Measurements from ENCODE around the gene CDC123. TPM values are rescaled to one million over a fixed set of nuclear protein-coding genes. Genes with fewer than 3 reads are reported as not detected.
"Not testable (repeated sequence)": the region's sequence is repeated elsewhere in the genome, so short reads cannot be mapped to it uniquely, and the experiment has no call there.

Gene CDC123
- polyA plus RNA-seq, 2 donors: 24.1 to 52.6 TPM

GRCh38 chr10:12165999-12166775, 29.8 kb upstream of the CDC123 start:
- H3K4me1 ChIP-seq (ENCODE audit: control insufficient read depth in 2 of 2, insufficient read depth in 2 of 2, low read length in 1 of 2): no peaks in the 10 kb centered on the region
- no peak overlapping the region for H3K4me3 ChIP-seq (ENCODE audit: low read depth in 1 of 2, low read length in 2 of 2)
- no peak overlapping the region for H3K27ac ChIP-seq (ENCODE audit: low read depth in 2 of 2, low read length in 1 of 2)
- peaks cover 18 to 22% of the 10 kb centered on the region in 2 donors for H3K36me3 ChIP-seq (ENCODE audit: control insufficient read depth in 2 of 2, insufficient read depth in 2 of 2, low read length in 1 of 2)
- H3K27me3 ChIP-seq (ENCODE audit: control insufficient read depth in 1 of 2, insufficient read depth in 2 of 2, low read length in 2 of 2): no peaks in the 10 kb centered on the region
- H3K9me3 ChIP-seq (ENCODE audit: control insufficient read depth in 2 of 2, insufficient read depth in 1 of 2, low read depth in 1 of 2, low read length in 1 of 2): no peaks in the 10 kb centered on the region
- 83 to 86% methylated on average over 6 of the region's 6 CpGs for WGBS, 2 donors

GRCh38 chr10:12171512-12171911, 24.5 kb upstream of the CDC123 start:
- H3K9me3 ChIP-seq (ENCODE audit: control insufficient read depth in 2 of 2, insufficient read depth in 1 of 2, low read depth in 1 of 2, low read length in 1 of 2); H3K27ac ChIP-seq (ENCODE audit: low read depth in 2 of 2, low read length in 1 of 2); H3K4me3 ChIP-seq (ENCODE audit: low read depth in 1 of 2, low read length in 2 of 2); H3K27me3 ChIP-seq (ENCODE audit: control insufficient read depth in 1 of 2, insufficient read depth in 2 of 2, low read length in 2 of 2); H3K4me1 ChIP-seq (ENCODE audit: control insufficient read depth in 2 of 2, insufficient read depth in 2 of 2, low read length in 1 of 2): not testable (repeated sequence)
- H3K36me3 ChIP-seq (ENCODE audit: control insufficient read depth in 2 of 2, insufficient read depth in 2 of 2, low read length in 1 of 2): peaks cover 15 to 16% of the 10 kb centered on the region in 2 donors
- WGBS, 2 donors: 91 to 95% methylated on average over 6 of the region's 6 CpGs

- Histone ChIP-seq H3K4me3 (ENCODE audit: low read depth in 1 of 2, low read length in 2 of 2) (no peak overlapping the region), H3K36me3 (ENCODE audit: control insufficient read depth in 2 of 2, insufficient read depth in 2 of 2, low read length in 1 of 2) (peaks cover 3 to 9% of the 10 kb centered on the region in 2 donors), H3K9me3 (ENCODE audit: control insufficient read depth in 2 of 2, insufficient read depth in 1 of 2, low read depth in 1 of 2, low read length in 1 of 2) (no peaks in the 10 kb centered on the region), H3K27ac (ENCODE audit: low read depth in 2 of 2, low read length in 1 of 2) (no peak overlapping the region), H3K27me3 (ENCODE audit: control insufficient read depth in 1 of 2, insufficient read depth in 2 of 2, low read length in 2 of 2) (no peaks in the 10 kb centered on the region), H3K4me1 (ENCODE audit: control insufficient read depth in 2 of 2, insufficient read depth in 2 of 2, low read length in 1 of 2) (no peaks in the 10 kb centered on the region)
- 85 to 87% methylated on average over 9 of the region's 9 CpGs for WGBS, 2 donors
These were observed 18.3 kb upstream of the CDC123 start for GRCh38 chr10:12177642-12178041.

- WGBS, 2 donors: 87 to 90% methylated on average over 4 of the region's 4 CpGs
These were observed 16.3 kb upstream of the CDC123 start for GRCh38 chr10:12179606-12180170.

GRCh38 chr10:12180221-12180974, 15.6 kb upstream of the CDC123 start:
- H3K9me3 ChIP-seq (ENCODE audit: control insufficient read depth in 2 of 2, insufficient read depth in 1 of 2, low read depth in 1 of 2, low read length in 1 of 2): no peaks in the 10 kb centered on the region
- WGBS, 2 donors: 70 to 81% methylated on average over 9 of the region's 9 CpGs
- H3K36me3 ChIP-seq (ENCODE audit: control insufficient read depth in 2 of 2, insufficient read depth in 2 of 2, low read length in 1 of 2): peaks cover 3 to 9% of the 10 kb centered on the region in 2 donors
- H3K4me3 ChIP-seq (ENCODE audit: low read depth in 1 of 2, low read length in 2 of 2): no peak overlapping the region
- H3K27me3 ChIP-seq (ENCODE audit: control insufficient read depth in 1 of 2, insufficient read depth in 2 of 2, low read length in 2 of 2): no peaks in the 10 kb centered on the region
- no peaks in the 10 kb centered on the region for H3K4me1 ChIP-seq (ENCODE audit: control insufficient read depth in 2 of 2, insufficient read depth in 2 of 2, low read length in 1 of 2)
- H3K27ac ChIP-seq (ENCODE audit: low read depth in 2 of 2, low read length in 1 of 2): no peak overlapping the region

More at GRCh38 chr10:12179606-12180170, 16.3 kb upstream of the CDC123 start:
- Histone ChIP-seq H3K4me1 (ENCODE audit: control insufficient read depth in 2 of 2, insufficient read depth in 2 of 2, low read length in 1 of 2) (no peaks in the 10 kb centered on the region), H3K27ac (ENCODE audit: low read depth in 2 of 2, low read length in 1 of 2) (no peak overlapping the region), H3K9me3 (ENCODE audit: control insufficient read depth in 2 of 2, insufficient read depth in 1 of 2, low read depth in 1 of 2, low read length in 1 of 2) (no peaks in the 10 kb centered on the region), H3K36me3 (ENCODE audit: control insufficient read depth in 2 of 2, insufficient read depth in 2 of 2, low read length in 1 of 2) (peaks cover 3 to 6% of the 10 kb centered on the region in 2 donors), H3K27me3 (ENCODE audit: control insufficient read depth in 1 of 2, insufficient read depth in 2 of 2, low read length in 2 of 2) (no peaks in the 10 kb centered on the region), H3K4me3 (ENCODE audit: low read depth in 1 of 2, low read length in 2 of 2) (no peak overlapping the region)

- no peak overlapping the region for H3K4me3 ChIP-seq (ENCODE audit: low read depth in 1 of 2, low read length in 2 of 2)
- no peaks in the 10 kb centered on the region for H3K27me3 ChIP-seq (ENCODE audit: control insufficient read depth in 1 of 2, insufficient read depth in 2 of 2, low read length in 2 of 2)
- H3K27ac ChIP-seq (ENCODE audit: low read depth in 2 of 2, low read length in 1 of 2): no peak overlapping the region
- H3K4me1 ChIP-seq (ENCODE audit: control insufficient read depth in 2 of 2, insufficient read depth in 2 of 2, low read length in 1 of 2): no peaks in the 10 kb centered on the region
- H3K9me3 ChIP-seq (ENCODE audit: control insufficient read depth in 2 of 2, insufficient read depth in 1 of 2, low read depth in 1 of 2, low read length in 1 of 2): no peaks in the 10 kb centered on the region
- peaks cover 3 to 10% of the 10 kb centered on the region in 2 donors for H3K36me3 ChIP-seq (ENCODE audit: control insufficient read depth in 2 of 2, insufficient read depth in 2 of 2, low read length in 1 of 2)
- 84 to 85% methylated on average over 13 of the region's 13 CpGs for WGBS, 2 donors
These were observed 14.8 kb upstream of the CDC123 start for GRCh38 chr10:12181065-12181775.

GRCh38 chr10:12184165-12184564, 11.8 kb upstream of the CDC123 start:
- Histone ChIP-seq H3K27ac (ENCODE audit: low read depth in 2 of 2, low read length in 1 of 2) (no peak overlapping the region), H3K36me3 (ENCODE audit: control insufficient read depth in 2 of 2, insufficient read depth in 2 of 2, low read length in 1 of 2) (peaks cover 0 to 10% of the 10 kb centered on the region in 2 donors), H3K27me3 (ENCODE audit: control insufficient read depth in 1 of 2, insufficient read depth in 2 of 2, low read length in 2 of 2) (no peaks in the 10 kb centered on the region), H3K4me1 (ENCODE audit: control insufficient read depth in 2 of 2, insufficient read depth in 2 of 2, low read length in 1 of 2) (no peaks in the 10 kb centered on the region), H3K9me3 (ENCODE audit: control insufficient read depth in 2 of 2, insufficient read depth in 1 of 2, low read depth in 1 of 2, low read length in 1 of 2) (no peaks in the 10 kb centered on the region), H3K4me3 (ENCODE audit: low read depth in 1 of 2, low read length in 2 of 2) (no peak overlapping the region)
- WGBS, 2 donors: 94% methylated on average over 7 of the region's 7 CpGs

GRCh38 chr10:12186323-12186722, 9.7 kb upstream of the CDC123 start:
- Histone ChIP-seq H3K27ac (ENCODE audit: low read depth in 2 of 2, low read length in 1 of 2) (no peak overlapping the region), H3K4me1 (ENCODE audit: control insufficient read depth in 2 of 2, insufficient read depth in 2 of 2, low read length in 1 of 2) (no peaks in the 10 kb centered on the region), H3K36me3 (ENCODE audit: control insufficient read depth in 2 of 2, insufficient read depth in 2 of 2, low read length in 1 of 2) (peaks cover 0 to 6% of the 10 kb centered on the region in 2 donors), H3K4me3 (ENCODE audit: low read depth in 1 of 2, low read length in 2 of 2) (no peak overlapping the region), H3K27me3 (ENCODE audit: control insufficient read depth in 1 of 2, insufficient read depth in 2 of 2, low read length in 2 of 2) (no peaks in the 10 kb centered on the region), H3K9me3 (ENCODE audit: control insufficient read depth in 2 of 2, insufficient read depth in 1 of 2, low read depth in 1 of 2, low read length in 1 of 2) (no peaks in the 10 kb centered on the region)
- WGBS, 2 donors: 80 to 85% methylated on average over 8 of the region's 8 CpGs

- WGBS, 2 donors: 85 to 89% methylated on average over 5 of the region's 5 CpGs
- Histone ChIP-seq H3K27me3 (ENCODE audit: control insufficient read depth in 1 of 2, insufficient read depth in 2 of 2, low read length in 2 of 2) (no peaks in the 10 kb centered on the region), H3K27ac (ENCODE audit: low read depth in 2 of 2, low read length in 1 of 2) (no peak overlapping the region)
These were observed 8.6 kb upstream of the CDC123 start for GRCh38 chr10:12187321-12187905.

More at GRCh38 chr10:12187321-12187905, 8.6 kb upstream of the CDC123 start:
- no peaks in the 10 kb centered on the region for H3K9me3 ChIP-seq (ENCODE audit: control insufficient read depth in 2 of 2, insufficient read depth in 1 of 2, low read depth in 1 of 2, low read length in 1 of 2)
- no peak overlapping the region for H3K4me3 ChIP-seq (ENCODE audit: low read depth in 1 of 2, low read length in 2 of 2)
- H3K36me3 ChIP-seq (ENCODE audit: control insufficient read depth in 2 of 2, insufficient read depth in 2 of 2, low read length in 1 of 2): peaks cover 0 to 4% of the 10 kb centered on the region in 2 donors
- no peaks in the 10 kb centered on the region for H3K4me1 ChIP-seq (ENCODE audit: control insufficient read depth in 2 of 2, insufficient read depth in 2 of 2, low read length in 1 of 2)

Measured in esophagus (tissue), 2 donors.